HG03066 (cell line): ENCODE results near the gene PTPRCAP.

Experiments used
- ATAC-seq: cut with Tn5 transposase; IDR thresholded peaks from one replicate; pipeline ENCODE4 v1.9.1; 2021; ENCODE audit warnings: low read depth; ENCODE audit not compliant: unreplicated experiment

Gene PTPRCAP

DNA sequence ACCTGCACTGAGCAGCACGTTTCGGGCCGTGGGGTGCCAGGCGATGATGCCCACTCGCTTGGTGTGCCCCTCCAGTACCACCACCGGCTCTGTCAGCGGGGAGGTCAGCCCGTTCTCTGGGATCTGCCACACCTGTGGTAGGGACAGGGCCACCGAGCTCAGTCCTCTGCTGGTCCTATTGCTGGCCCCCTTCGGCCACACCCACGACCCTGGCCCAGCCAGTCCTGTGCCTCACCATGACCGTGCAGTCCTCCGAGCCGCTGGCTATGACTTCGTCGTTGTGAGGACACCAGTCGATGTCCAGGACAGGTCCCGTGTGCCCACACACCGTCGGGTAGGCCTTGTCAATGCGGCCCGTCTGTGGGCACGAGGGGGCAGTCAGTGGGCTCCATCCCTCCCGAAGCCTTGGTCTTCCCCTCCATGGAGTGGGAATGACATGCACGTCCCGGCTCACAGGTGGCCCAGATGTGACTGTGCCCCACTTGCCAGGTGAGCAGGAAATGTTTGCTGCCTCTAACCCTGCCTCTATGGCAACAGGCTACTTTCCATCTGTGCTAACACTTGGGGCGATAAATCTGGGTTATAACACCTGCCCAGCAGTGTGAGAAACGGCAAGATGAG lies 4.4 kb upstream of the PTPRCAP start:
- no peak for ATAC-seq

DNA sequence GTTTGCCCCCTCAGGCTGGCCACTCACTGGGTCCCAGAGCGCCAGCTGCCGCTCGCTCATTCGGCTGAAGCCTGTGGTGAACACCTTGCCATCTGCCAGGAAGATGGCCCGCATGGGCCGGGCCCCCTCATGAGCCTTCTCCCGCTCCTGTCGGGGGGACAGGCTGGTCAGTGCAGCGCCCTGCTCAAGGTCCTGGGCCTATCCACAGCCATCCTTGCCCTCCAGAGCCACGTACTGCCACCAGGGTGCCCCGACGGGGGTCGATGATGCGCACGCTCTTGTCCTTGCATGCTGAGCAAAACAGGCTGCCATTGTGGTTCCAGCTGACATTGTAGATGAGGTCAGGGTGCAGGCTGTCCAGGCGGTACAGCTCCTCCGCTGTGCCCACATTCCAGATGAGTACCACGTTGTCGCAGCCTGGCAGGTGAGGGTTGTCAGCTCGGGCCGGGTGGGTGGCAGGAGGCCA lies 3.6 kb upstream of the PTPRCAP start:
- no peak for ATAC-seq

DNA sequence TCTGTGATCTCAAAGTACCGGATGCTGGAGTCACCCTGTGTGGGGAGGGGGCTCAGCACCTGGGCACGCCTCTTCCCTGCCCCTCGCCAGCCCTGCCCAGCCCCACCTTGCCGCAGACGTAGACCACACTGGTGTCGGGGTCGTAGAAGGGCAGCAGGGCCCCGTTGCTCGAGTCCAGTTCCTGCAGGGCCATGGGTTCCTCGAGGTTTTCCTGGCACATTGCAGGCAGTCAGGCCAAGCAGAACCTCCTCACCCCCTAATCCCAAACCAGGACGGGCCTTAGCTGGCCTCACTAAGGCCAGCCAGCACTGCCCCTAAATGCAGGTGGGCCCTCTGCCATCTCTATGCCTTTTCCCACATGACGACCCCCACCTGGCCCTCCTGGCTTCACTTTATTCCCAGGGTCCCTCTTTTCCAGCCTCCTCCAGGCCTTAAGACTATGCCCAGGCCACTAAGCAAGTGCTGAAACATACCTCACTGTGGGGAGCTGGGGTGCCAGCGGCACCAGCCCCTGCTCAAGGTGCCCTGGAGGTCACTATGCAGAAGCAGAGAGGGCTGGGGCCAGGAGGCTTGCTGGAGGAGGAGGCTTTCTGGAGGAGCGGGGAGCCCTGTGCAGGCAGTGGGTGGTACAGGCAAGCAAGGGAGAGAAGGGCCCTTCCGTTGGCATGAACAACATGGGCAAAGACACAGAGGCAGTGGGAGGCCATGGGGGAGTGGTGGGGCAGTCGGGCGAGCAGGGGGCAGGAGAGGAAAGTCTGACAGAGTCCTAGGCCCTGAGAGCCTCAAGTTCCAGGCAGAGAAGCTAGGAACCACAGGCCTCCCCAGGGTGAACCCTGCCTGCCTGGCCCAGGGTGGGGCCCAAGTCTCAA lies 3.0 kb upstream of the PTPRCAP start:
- ATAC-seq: no peak

DNA sequence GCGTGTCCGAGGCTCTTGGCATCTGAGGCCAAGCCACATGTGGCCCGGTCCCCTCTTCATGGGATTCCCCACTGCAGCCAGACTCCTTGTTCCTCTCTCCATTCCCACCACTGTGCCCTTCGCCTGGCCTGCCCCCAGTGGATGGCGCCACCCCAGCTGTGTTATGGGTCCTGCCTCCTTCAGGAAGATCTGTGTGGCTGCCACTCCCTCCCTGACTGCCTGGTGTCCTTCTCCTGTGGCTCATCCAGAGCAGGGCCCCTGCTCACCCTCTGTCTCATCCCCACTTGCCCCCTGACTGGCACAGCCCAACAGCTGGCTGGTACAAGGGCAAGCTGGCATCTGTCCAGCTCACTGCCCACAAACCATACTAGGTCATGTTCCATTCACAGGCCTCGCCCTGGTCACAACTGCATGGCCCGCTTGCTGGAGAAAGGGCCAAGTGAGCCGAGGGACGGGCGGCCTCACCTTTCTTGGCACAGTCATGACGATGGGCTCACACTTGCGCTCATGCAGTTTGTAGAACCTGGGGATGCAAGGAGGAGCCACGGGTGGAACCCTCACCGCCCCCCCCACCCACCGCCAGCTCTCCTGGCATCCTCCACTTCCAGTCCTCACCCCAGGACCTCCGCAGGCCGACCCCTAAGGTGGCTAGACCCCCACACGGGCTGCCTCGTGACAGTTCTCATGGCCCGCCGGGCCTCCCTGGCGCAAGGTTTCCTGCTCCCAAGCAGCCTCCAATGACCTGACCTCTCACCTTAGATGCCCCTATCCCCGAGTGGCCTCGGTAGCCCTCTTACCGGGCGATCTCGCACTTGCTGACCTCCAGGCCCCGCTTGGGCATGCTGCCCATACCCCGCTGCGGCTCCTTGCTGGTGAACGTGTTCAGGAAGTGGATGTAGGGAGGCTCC lies 2.1 kb upstream of the PTPRCAP start:
- ATAC-seq: no peak

DNA sequence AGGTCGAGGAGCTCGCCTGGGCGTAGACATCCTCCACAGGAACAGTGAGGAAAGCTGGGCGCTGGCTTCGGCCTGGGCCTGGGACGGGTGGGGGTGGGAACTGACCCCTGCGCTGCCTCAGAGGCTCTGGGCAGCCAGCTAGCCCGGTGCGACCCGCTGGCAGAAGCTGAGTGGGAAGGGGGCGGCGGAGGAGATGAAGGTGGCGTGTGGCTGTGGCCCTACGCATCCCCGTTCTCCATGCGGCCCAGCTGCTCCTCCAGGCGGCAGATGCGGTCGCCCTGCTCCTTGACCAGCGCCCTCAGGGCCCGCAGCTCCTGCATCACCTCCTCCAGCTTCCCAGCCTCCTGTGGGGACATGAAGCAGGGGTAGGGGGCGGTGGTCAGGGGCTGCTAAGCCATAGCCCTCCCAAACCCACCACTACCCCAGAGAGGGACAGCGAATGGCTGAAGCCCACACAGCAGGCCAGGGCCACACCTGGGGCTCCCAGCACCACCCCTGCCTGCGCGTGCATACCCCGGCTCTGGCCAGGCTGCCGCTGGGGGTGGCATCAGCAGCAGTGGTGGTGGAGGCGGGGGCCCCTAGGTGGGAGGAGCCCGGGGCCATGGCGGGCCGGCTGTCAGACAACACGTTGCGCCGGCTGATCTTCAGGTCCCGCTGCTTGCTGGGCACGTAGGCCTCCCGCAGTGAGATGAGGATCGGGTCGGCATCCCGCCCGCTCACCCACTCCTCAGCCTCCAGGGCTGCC lies 848 bp upstream of the PTPRCAP start:
- no peak for ATAC-seq

DNA sequence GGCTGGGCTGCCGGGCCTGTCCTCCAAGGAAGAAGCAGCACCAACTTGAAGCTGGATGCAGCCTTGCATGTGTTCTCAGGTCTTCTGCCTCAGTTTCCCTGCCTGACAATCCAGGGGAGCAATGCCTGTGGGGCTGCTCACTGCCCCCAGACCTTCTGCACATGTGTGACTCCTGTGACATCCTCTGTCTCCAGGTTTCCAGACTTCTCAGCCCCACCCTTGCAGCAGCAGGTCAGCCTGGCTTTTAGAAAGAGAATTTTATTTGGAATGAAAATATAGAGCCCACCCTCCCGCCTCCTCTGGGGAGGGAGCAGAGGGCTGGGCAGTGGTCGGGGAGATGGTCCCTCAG lies 301 bp upstream of the PTPRCAP start:
- no peak for ATAC-seq

DNA sequence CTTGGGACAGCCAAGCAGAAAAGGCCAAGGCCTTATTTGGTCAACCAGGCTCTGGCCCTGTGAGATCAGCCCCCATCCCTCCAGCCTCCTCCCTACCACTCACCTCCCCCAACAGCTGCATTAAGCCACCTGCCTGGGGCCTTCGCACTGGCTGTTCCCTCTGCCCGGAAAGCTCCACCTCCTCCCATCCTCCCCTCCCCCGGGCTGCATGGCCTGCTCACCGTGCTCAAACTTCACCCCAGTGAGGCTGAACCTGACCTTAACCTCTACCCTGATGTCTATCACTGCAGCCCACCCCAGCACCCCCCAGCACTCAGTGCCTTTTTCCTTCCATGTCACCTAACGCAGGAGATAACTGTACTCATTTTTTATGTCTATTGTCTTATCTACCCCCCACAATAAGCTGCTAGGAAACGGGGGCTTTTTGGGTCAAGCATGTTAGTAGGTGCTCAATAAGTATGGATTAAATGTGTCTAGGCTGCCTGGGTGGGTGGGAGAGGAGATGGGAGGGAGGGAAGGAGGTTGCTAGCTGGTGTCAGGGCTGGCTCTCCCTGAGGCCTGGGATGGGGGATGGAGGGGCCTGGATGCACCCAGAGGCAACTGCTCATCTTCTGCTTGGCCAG lies 912 bp downstream of the PTPRCAP start:
- peak; percentile 57 for ATAC-seq

DNA sequence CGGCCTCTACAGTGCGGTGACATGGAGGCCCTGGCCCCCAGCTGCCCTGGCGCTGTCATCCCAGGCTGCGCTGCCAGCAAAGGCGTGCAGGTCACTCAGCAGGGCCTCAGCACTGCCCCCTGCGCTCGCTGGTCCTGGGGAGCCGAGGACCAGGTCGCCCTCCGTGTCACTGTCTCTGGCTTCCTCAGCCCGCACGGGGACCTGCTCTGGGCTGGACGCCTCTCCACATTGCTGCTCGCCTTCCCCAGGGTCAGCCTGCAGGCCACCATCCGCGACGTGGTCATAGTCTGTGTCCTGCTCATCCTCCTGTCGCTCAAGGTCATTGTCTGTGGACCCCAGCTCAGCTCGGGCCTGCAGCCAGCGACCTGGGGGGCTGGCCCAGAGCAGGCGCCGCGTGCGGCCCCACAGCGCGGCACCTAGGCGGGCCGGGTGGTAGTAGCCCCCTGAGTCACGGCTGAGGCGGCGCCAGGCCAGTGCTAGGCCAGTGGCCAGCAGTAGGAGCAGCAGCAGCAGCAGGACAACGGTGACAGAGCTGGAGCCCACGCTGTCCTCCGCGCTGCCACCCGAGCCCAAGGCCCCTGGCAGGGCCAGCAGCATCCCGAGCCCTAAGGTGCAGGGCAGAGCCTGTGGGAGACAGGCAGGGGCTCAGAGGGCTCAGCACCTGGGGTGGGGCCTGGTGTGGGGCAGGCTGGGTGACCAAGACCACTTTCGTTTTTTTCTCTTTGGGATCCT lies 1.6 kb downstream of the PTPRCAP start:
- ATAC-seq: no peak

DNA sequence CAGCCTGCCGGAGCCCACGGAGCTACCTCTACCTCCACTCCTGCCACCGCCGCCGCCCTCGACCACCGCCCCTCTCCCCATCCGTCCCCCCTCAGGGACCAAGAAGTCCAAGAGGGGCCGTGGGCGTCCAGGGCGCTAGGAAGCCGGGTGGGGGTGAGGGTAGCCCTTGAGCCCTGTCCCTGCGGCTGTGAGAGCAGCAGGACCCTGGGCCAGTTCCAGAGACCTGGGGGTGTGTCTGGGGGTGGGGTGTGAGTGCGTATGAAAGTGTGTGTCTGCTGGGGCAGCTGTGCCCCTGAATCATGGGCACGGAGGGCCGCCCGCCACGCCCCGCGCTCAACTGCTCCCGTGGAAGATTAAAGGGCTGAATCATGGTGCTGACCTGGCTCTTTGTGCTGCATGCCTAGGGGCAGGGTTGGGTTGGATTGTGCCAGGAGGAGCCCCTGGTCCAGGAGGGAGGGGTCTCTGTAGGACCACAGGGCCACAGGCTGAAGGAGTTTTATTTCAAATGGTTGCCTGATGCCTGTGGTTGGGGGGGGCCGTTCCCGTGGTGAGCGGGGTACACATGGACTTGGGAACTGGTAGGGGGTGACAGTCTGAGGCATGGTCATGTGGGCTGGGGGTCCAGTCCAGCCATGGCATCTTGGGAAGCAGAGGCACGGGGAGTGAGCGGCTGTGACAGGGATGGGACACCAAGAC lies 2.3 kb downstream of the PTPRCAP start:
- ATAC-seq: no peak

DNA sequence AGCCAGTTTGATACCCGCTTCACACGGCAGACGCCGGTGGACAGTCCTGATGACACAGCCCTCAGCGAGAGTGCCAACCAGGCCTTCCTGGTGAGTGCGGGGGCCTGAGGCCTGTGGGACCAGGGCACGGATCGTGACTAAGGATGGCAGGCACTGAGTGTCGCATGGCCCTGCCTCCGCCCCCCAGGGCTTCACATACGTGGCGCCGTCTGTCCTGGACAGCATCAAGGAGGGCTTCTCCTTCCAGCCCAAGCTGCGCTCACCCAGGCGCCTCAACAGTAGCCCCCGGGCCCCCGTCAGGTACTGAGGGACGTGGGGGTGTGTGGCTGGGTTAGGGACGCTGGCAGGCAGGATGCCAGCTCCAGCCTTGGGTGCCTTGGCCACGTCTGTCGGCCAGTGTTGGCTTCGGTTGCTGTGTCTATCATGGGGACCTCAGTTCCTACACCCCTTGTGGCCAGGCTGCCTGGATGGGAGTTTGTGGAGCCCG lies 3.0 kb downstream of the PTPRCAP start:
- ATAC-seq: no peak

DNA sequence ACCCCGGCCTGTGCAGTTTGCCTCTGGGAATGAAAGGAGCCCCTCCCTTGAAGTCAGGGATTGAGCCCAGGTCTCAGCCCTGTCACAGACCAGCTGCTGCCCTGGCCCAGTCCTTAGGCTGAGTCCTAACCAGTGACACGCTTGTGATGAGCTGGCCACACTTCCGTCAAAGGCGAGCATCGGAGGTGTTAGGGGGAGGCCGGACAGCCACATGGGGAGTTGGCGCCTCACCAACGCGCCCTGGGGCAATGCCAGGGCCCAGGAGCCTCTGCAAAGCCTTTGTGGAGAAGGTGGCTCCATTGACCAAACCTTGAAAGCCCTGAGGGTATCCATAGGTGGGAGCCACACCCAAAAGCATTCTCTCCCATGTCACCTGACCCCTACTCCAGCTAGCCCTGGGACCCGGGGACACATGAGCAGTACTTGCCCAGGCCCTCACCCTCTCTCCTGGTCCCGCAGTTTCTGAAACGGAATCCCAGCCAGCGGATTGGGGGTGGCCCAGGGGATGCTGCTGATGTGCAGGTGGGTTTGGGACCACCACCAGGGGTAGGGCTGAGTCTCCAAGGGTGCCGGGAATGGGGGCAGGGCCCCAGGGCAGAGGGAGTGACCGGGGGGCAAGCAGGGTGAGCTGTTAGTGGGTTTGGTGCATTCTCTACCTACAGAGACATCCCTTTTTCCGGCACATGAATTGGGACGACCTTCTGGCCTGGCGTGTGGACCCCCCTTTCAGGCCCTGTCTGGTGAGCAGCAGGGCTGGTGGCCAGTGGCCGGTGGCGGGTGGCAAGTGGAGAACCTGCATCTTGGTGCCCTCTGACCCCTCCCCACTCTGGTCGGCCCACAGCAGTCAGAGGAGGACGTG lies 3.7 kb downstream of the PTPRCAP start:
- no peak for ATAC-seq

DNA sequence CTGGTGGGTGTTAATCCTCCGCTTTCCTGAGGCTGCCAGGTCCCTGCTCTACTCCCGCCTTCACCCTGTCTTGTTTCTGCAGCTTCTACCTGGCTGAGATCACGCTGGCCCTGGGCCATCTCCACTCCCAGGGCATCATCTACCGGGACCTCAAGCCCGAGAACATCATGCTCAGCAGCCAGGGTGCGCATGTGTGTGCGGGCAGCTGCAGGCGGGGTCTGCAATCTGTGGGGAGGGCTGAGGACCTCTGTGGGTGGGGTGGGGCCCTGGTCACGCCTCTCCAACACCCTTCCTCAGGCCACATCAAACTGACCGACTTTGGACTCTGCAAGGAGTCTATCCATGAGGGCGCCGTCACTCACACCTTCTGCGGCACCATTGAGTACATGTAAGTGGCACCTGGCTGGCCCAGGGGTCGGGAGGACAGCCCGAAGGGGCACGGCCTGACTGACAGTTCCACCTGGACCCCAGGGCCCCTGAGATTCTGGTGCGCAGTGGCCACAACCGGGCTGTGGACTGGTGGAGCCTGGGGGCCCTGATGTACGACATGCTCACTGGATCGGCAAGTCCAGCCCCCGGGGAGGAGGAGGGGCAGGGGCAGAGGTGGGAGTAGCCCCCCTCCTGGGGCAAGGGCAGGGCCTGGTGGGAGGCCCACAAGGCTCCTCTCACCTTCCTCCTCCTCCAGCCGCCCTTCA lies 4.7 kb downstream of the PTPRCAP start:
- ATAC-seq: no peak

DNA sequence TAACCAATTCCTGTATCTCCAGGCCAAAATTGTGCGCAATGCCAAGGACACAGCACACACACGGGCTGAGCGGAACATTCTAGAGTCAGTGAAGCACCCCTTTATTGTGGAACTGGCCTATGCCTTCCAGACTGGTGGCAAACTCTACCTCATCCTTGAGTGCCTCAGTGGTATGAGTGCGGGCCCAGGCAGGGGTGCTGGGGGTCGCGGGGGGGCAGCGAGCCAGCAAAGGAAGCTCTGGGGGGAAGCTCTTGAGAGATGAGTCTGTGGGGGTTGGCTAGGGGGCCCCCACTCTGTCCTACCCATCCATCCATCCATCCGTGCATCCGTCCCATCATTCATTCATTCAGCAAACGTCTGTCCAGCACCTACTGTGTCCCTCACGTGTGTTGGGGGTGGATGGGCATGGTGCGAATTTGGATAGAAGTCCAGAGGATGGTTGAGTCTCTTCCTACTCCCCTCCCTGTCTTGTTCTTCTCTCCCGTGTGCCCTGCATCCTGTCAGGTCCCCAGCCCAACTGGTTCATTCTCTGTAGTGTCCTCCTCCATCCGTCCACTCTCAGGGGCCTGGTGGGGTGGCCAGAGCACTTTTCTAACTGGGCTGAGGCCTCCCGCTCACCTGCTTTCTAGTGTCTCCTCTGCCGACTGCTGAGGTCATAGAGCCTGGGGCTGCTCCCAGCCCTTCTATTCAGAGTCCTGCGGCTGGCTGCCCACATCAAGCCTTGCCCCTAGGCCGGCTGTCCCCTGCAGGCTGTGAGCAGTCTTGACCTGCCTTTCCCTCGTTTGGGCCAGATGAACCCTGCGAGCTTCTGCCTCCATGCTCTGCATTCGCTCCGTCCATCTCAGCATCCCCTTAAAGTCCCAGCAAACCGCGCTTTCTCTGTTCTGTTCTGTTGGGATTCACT lies 5.9 kb downstream of the PTPRCAP start:
- no peak for ATAC-seq

DNA sequence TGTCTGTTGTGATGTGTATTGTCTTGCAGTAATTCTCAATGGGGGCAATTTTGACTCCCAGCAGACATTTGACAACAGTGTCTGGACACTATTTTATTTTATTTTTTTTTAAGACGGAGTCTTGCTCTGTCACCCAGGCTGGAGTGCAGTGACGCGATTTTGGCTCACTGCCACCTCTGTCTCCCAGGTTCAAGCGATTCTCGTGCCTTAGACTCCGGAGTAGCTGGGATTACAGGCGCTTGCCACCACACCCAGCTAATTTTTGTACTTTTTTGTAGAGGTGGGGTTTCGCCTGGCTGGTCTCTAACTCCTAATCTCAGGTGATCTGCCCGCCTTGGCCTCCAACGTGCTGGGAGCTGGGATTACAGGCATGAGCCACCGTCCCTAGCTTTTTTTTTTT lies 7.8 kb downstream of the PTPRCAP start:
- no peak for ATAC-seq

DNA sequence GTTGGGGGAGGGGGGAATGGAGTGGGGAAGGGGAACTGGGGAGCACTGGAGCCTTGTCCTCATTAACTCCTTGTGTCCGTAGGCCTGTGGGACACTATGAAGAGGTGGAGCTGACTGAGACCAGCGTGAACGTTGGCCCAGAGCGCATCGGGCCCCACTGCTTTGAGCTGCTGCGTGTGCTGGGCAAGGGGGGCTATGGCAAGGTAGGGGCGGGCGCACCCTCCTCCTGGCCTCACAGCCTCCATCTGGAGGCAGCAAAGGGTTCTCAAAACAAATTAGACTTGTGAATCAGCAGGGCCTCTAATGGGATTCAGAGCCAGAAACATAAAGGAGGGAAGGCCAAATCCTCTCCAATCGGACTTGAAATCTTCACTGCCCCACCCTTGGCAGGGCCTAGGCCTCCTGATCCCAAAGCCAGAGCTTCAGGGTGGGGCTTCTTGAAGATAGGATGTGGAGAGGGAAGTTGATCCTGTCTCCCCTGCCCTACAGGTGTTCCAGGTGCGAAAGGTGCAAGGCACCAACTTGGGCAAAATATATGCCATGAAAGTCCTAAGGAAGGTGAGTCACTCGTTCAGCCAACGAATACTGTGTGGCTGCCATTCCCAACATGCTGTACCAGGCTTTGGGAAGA lies 8.3 kb downstream of the PTPRCAP start:
- ATAC-seq: no peak
